ENCODE results near the gene CLDN7. TPM values are rescaled to one million over a fixed set of nuclear protein-coding genes. Genes with fewer than 3 reads are reported as not detected.

The CLDN7 gene
- total RNA-seq, 1 experiment from 2014 or later = 147 TPM

DNA sequence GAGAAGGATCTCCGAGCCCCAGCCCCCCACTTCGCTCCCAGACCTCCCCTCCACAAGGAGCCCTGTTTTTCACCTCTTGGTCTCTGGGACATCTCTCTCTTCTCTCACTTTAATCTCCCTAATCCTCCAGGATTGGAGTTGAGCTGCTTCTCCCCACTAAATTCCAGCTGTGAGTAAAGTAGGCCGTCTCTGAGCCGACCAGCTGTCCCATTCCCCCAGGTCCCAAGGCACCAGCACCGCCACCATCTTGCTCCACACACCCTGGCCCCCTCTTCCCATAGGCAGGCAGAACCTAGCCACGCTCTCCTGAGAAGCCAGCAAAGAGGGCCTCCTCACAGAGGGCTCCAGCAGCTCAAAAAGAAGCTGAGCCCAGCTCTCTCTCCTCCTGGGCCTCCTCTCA is 43.5 kb downstream of the CLDN7 start:
- intact Hi-C loops (cut with micrococcal nuclease) = no loop called here
- Histone ChIP-seq H3K27me3 (ENCODE audit: low read length) (no peaks in the 10 kb centered on the region), H3K9me3 (ENCODE audit: low read length) (no peaks in the 10 kb centered on the region), H4K20me1 (ENCODE audit: low read length) (peaks cover 14% of the 10 kb centered on the region; the same call in 1 of the 2 replicates), H3K4me1 (ENCODE audit: insufficient read depth, low read length) (peaks cover 34% of the 10 kb centered on the region), H3F3A (ENCODE audit: low read length, unreplicated experiment) (no peaks in the 10 kb centered on the region), H3K27ac (ENCODE audit: low read length) (no peak overlapping the region), H2AFZ (ENCODE audit: low read length) (no peak overlapping the region), H3K9ac (ENCODE audit: low read length) (no peak overlapping the region), H3K4me2 (ENCODE audit: low read length) (peak overlapping the region; percentile 86; the same call in 1 of the 2 replicates), H3K79me2 (ENCODE audit: low read length) (peaks cover 41% of the 10 kb centered on the region), H3K9me2 (replicated peaks; ENCODE audit: low read length) (no peaks in the 10 kb centered on the region), H3K4me3 (ENCODE audit: low read length) (no peak overlapping the region), H3K36me3 (ENCODE audit: low read depth, low read length) (peaks cover 25% of the 10 kb centered on the region)
- ChIA-PET POLR2A (ENCODE audit: unreplicated experiment) (no interaction called here), CTCF (no interaction called here)
- DNase-seq (no peak), ATAC-seq (no peak)
- TF ChIP-seq EZH2 (IDR thresholded peaks at IDR 0.05; ENCODE audit: low read length, unreplicated experiment) = no peak
- no peak for TF ChIP-seq CTCF (conservative IDR thresholded peaks at IDR 0.05; ENCODE audit: low read depth, low read length)
- TF ChIP-seq EZH2phosphoT487 (IDR thresholded peaks at IDR 0.05; ENCODE audit: borderline replicate concordance, low read length) = no peak
- BruUV-seq (replicated peaks) = no TSS peak

- H3K9me2 ChIP-seq (replicated peaks; ENCODE audit: low read length) = no peaks in the 10 kb centered on the region
- ATAC-seq (no peak), DNase-seq (no peak)
- H3K4me3 ChIP-seq (ENCODE audit: low read length) = no peak overlapping the region
- H3K79me2 ChIP-seq (ENCODE audit: low read length) = peaks cover 47% of the 10 kb centered on the region
- peaks cover 14% of the 10 kb centered on the region; the same call in 1 of the 2 replicates for H4K20me1 ChIP-seq (ENCODE audit: low read length)
- no TSS peak for BruUV-seq (replicated peaks)
- intact Hi-C loops (cut with micrococcal nuclease) = no loop called here
- H3K27ac ChIP-seq (ENCODE audit: low read length) = no peak overlapping the region
- H2AFZ ChIP-seq (ENCODE audit: low read length) = peak overlapping the region; percentile 65; the same call in 1 of the 2 replicates
- peak overlapping the region; percentile 73; the same call in 1 of the 2 replicates for H3K4me2 ChIP-seq (ENCODE audit: low read length)
- H3K9ac ChIP-seq (ENCODE audit: low read length) = no peak overlapping the region
- H3K9me3 ChIP-seq (ENCODE audit: low read length) = no peaks in the 10 kb centered on the region
- peaks cover 34% of the 10 kb centered on the region for H3K4me1 ChIP-seq (ENCODE audit: insufficient read depth, low read length)
- POLR2A ChIA-PET (ENCODE audit: unreplicated experiment) = no interaction called here
- peaks cover 19% of the 10 kb centered on the region for H3K36me3 ChIP-seq (ENCODE audit: low read depth, low read length)
- CTCF ChIA-PET = no interaction called here
- no peaks in the 10 kb centered on the region for H3F3A ChIP-seq (ENCODE audit: low read length, unreplicated experiment)
- H3K27me3 ChIP-seq (ENCODE audit: low read length) = no peaks in the 10 kb centered on the region
- TF ChIP-seq CTCF (conservative IDR thresholded peaks at IDR 0.05; ENCODE audit: low read depth, low read length) = no peak
- TF ChIP-seq EZH2 (IDR thresholded peaks at IDR 0.05; ENCODE audit: low read length, unreplicated experiment) = no peak
These were observed 44.1 kb downstream of the CLDN7 start for GRCh38 chr17:7218166-7218565.

GRCh38 chr17:7217113-7217987 is 44.9 kb downstream of the CLDN7 start:
- Histone ChIP-seq H3K79me2 (ENCODE audit: low read length) (peaks cover 42% of the 10 kb centered on the region), H3K4me3 (ENCODE audit: low read length) (peak overlapping the region; percentile 65), H3K36me3 (ENCODE audit: low read depth, low read length) (peaks cover 11% of the 10 kb centered on the region), H3K9me2 (replicated peaks; ENCODE audit: low read length) (no peaks in the 10 kb centered on the region), H3K27me3 (ENCODE audit: low read length) (no peaks in the 10 kb centered on the region), H3K4me1 (ENCODE audit: insufficient read depth, low read length) (peaks cover 34% of the 10 kb centered on the region), H3K9me3 (ENCODE audit: low read length) (no peaks in the 10 kb centered on the region), H4K20me1 (ENCODE audit: low read length) (peaks cover 11% of the 10 kb centered on the region; the same call in 1 of the 2 replicates), H3K27ac (ENCODE audit: low read length) (no peak overlapping the region), H3F3A (ENCODE audit: low read length, unreplicated experiment) (no peaks in the 10 kb centered on the region), H2AFZ (ENCODE audit: low read length) (peak overlapping the region; percentile 65; the same call in 1 of the 2 replicates), H3K4me2 (ENCODE audit: low read length) (peak overlapping the region; percentile 86), H3K9ac (ENCODE audit: low read length) (peak overlapping the region; percentile 48; the same call in 1 of the 2 replicates)
- ATAC-seq (no peak), DNase-seq (peak; percentile 45)
- BruUV-seq (replicated peaks) = no TSS peak
- POLR2A ChIA-PET (ENCODE audit: unreplicated experiment) = interaction anchor here (0.5 kb wide), 1 partner anchor 165 kb away, joined by 3 read pairs; no protein-coding TSS in a partner anchor
- CTCF ChIA-PET = no interaction called here
- no peak for TF ChIP-seq EZH2phosphoT487 (IDR thresholded peaks at IDR 0.05; ENCODE audit: borderline replicate concordance, low read length)
- no peak for TF ChIP-seq EZH2 (IDR thresholded peaks at IDR 0.05; ENCODE audit: low read length, unreplicated experiment)
- TF ChIP-seq CTCF (conservative IDR thresholded peaks at IDR 0.05; ENCODE audit: low read depth, low read length) = no peak
- intact Hi-C loops (cut with micrococcal nuclease) = no loop called here
